ENCODE results near the gene TRDN. TPM values are rescaled to one million over a fixed set of nuclear protein-coding genes. Genes with fewer than 3 reads are reported as not detected.
A peak's percentile ranks its signal among the peaks of the same experiment; 100 is the strongest.
"Not testable (repeated sequence)": the region's sequence is repeated elsewhere in the genome, so short reads cannot be mapped to it uniquely, and the experiment has no call there.

The TRDN gene
- total RNA-seq, 1 donor from 2014 or later = not detected

GRCh38 chr6:123480986-123481385 is 155.8 kb downstream of the TRDN start:
- Mint-ChIP-seq H3K4me1 (no peaks in the 10 kb centered on the region), H3K9me3 (no peaks in the 10 kb centered on the region), H3K27me3 (ENCODE audit: low read depth) (no peaks in the 10 kb centered on the region), H3K4me3 (no peak overlapping the region), H3K36me3 (ENCODE audit: low read depth) (peaks cover 2% of the 10 kb centered on the region), H3K27ac (ENCODE audit: unreplicated experiment) (no peak overlapping the region)
- no peak for TF ChIP-seq CTCF (conservative IDR thresholded peaks at IDR 0.05)
- DNase-seq (ENCODE audit: low read depth, low spot score) = no peak

GRCh38 chr6:123472025-123472702 is 164.6 kb downstream of the TRDN start:
- DNase-seq (ENCODE audit: low read depth, low spot score) = peak; percentile 10
- not testable (repeated sequence) for H3K9me3 Mint-ChIP-seq; H3K27me3 Mint-ChIP-seq (ENCODE audit: low read depth); H3K36me3 Mint-ChIP-seq (ENCODE audit: low read depth)
- H3K4me3 Mint-ChIP-seq = peak overlapping the region; percentile 45
- peak overlapping the region; percentile 70 for H3K27ac Mint-ChIP-seq (ENCODE audit: unreplicated experiment)
- peaks cover 13% of the 10 kb centered on the region for H3K4me1 Mint-ChIP-seq

- DNase-seq (ENCODE audit: low read depth, low spot score) = no peak
- no peak overlapping the region for H3K4me3 Mint-ChIP-seq
These were observed 169.4 kb downstream of the TRDN start for GRCh38 chr6:123467392-123467791.

GRCh38 chr6:123462152-123462551 is 174.6 kb downstream of the TRDN start:
- no peak for TF ChIP-seq CTCF (conservative IDR thresholded peaks at IDR 0.05)
- H3K27ac Mint-ChIP-seq (ENCODE audit: unreplicated experiment) = peak overlapping the region; percentile 71
- peaks cover 3% of the 10 kb centered on the region for H3K36me3 Mint-ChIP-seq (ENCODE audit: low read depth)
- H3K9me3 Mint-ChIP-seq = no peaks in the 10 kb centered on the region
- peak overlapping the region; percentile 28 for H3K4me3 Mint-ChIP-seq
- no peaks in the 10 kb centered on the region for H3K27me3 Mint-ChIP-seq (ENCODE audit: low read depth)
- peaks cover 12% of the 10 kb centered on the region for H3K4me1 Mint-ChIP-seq
- no peak for DNase-seq (ENCODE audit: low read depth, low spot score)

More at GRCh38 chr6:123467392-123467791, 169.4 kb downstream of the TRDN start:
- peaks cover 2% of the 10 kb centered on the region for H3K9me3 Mint-ChIP-seq
- H3K27ac Mint-ChIP-seq (ENCODE audit: unreplicated experiment) = no peak overlapping the region
- TF ChIP-seq CTCF (conservative IDR thresholded peaks at IDR 0.05) = no peak
- peaks cover 22% of the 10 kb centered on the region for H3K4me1 Mint-ChIP-seq
- H3K36me3 Mint-ChIP-seq (ENCODE audit: low read depth) = peaks cover 4% of the 10 kb centered on the region
- H3K27me3 Mint-ChIP-seq (ENCODE audit: low read depth) = no peaks in the 10 kb centered on the region

GRCh38 chr6:123458218-123458617 is 178.5 kb downstream of the TRDN start:
- DNase-seq (ENCODE audit: low read depth, low spot score) = no peak
- Mint-ChIP-seq H3K27me3 (ENCODE audit: low read depth) (no peaks in the 10 kb centered on the region), H3K4me3 (no peak overlapping the region), H3K27ac (ENCODE audit: unreplicated experiment) (no peak overlapping the region), H3K4me1 (peaks cover 9% of the 10 kb centered on the region), H3K9me3 (peaks cover 8% of the 10 kb centered on the region), H3K36me3 (ENCODE audit: low read depth) (peaks cover 11% of the 10 kb centered on the region)
- TF ChIP-seq CTCF (conservative IDR thresholded peaks at IDR 0.05) = no peak

- Mint-ChIP-seq H3K4me3 (no peak overlapping the region), H3K4me1 (no peaks in the 10 kb centered on the region), H3K9me3 (peaks cover 17% of the 10 kb centered on the region), H3K27ac (ENCODE audit: unreplicated experiment) (no peak overlapping the region), H3K36me3 (ENCODE audit: low read depth) (peaks cover 13% of the 10 kb centered on the region), H3K27me3 (ENCODE audit: low read depth) (no peaks in the 10 kb centered on the region)
- TF ChIP-seq CTCF (conservative IDR thresholded peaks at IDR 0.05) = no peak
- no peak for DNase-seq (ENCODE audit: low read depth, low spot score)
These were observed 179.9 kb downstream of the TRDN start for GRCh38 chr6:123456836-123457235.

Measured in neural crest cell (in vitro differentiated cells).